ENCODE measurements around the gene RACK1.

GRCh38 chr5:181224390-181225229 is 19.1 kb downstream of the RACK1 start:
- TF ChIP-seq CTCF (IDR thresholded peaks at IDR 0.05; ENCODE audit: low read length) (no peak), EZH2 (optimal IDR thresholded peaks at IDR 0.05; ENCODE audit: low read depth, low read length) (no peak), EZH2phosphoT487 (IDR thresholded peaks at IDR 0.05; ENCODE audit: low read length) (no peak)

Data from MM.1S (cell line).